ENCODE measurements around the gene ADM2. TPM values are rescaled to one million over a fixed set of nuclear protein-coding genes. Genes with fewer than 3 reads are reported as not detected.

Gene ADM2
- total and polyA plus RNA-seq, 3 experiments from 2014 or later = 0.24 to 3.5 (median 3.4) TPM

- Histone ChIP-seq H3K27me3 (ENCODE audit: insufficient read depth, low read length, poor library complexity, severe bottlenecking) (no peaks in the 10 kb centered on the region), H3K27ac (ENCODE audit: low read depth, low read length) (no peak overlapping the region), H3K4me1 (ENCODE audit: insufficient read depth, low read length) (no peaks in the 10 kb centered on the region), H3K4me3 (ENCODE audit: low read length) (no peak overlapping the region), H3K36me3 (ENCODE audit: insufficient read depth, low read length) (peaks cover 42% of the 10 kb centered on the region), H3K9me3 (ENCODE audit: low read length) (no peaks in the 10 kb centered on the region)
- ChIA-PET CTCF (interaction anchor here (0.7 to 2.3 kb wide), 4 partner anchors 45 to 84 kb away, joined by 3 to 12 read pairs (median 4); partner anchors contain the start of gene SCO2), POLR2A (interaction anchor here (0.6 kb wide), 1 partner anchor 141 kb away, joined by 5 read pairs; no protein-coding TSS in a partner anchor)
- Mint-ChIP-seq H3K27me3 (no peaks in the 10 kb centered on the region), H3K27ac (peak overlapping the region; percentile 31 to 93 (median 58)), H3K4me3 (peak overlapping the region in 1 of 7 donors; percentile 49), H3K4me1 (peaks cover 12 to 18% (median 16%) of the 10 kb centered on the region in 3 donors), H3K36me3 (peaks cover 0 to 81% (median 20%) of the 10 kb centered on the region in 3 donors), H3K9me3 (no peaks in the 10 kb centered on the region)
- no peak for DNase-seq
These were observed 28.7 kb upstream of the ADM2 start for GRCh38 chr22:50452649-50453048.

- Mint-ChIP-seq H3K27me3 (no peaks in the 10 kb centered on the region), H3K27ac (peak overlapping the region in 4 of 8 donors; percentile 24 to 69 (median 38)), H3K4me1 (peaks cover 6 to 15% (median 11%) of the 10 kb centered on the region in 3 donors), H3K4me3 (no peak overlapping the region), H3K9me3 (no peaks in the 10 kb centered on the region), H3K36me3 (peaks cover 5 to 77% (median 17%) of the 10 kb centered on the region in 3 donors)
- CTCF ChIA-PET = interaction anchor here (1.7 to 2.3 kb wide), 2 partner anchors 18 to 43 kb away, joined by 6 to 12 read pairs; no protein-coding TSS in a partner anchor
- no peaks in the 10 kb centered on the region for H3K9me3 ChIP-seq (ENCODE audit: low read length)
- DNase-seq = no peak
- no peak overlapping the region for H3K4me3 ChIP-seq (ENCODE audit: low read length)
- H3K27ac ChIP-seq (ENCODE audit: low read depth, low read length) = no peak overlapping the region
- no peaks in the 10 kb centered on the region for H3K4me1 ChIP-seq (ENCODE audit: insufficient read depth, low read length)
- POLR2A ChIA-PET = no interaction called here
- no peaks in the 10 kb centered on the region for H3K27me3 ChIP-seq (ENCODE audit: insufficient read depth, low read length, poor library complexity, severe bottlenecking)
- H3K36me3 ChIP-seq (ENCODE audit: insufficient read depth, low read length) = peaks cover 27% of the 10 kb centered on the region
These were observed 26.7 kb upstream of the ADM2 start for GRCh38 chr22:50454556-50455075.

GRCh38 chr22:50455201-50455600 is 26.1 kb upstream of the ADM2 start:
- ChIA-PET POLR2A (no interaction called here), CTCF (interaction anchor here (1.7 kb wide), 1 partner anchor 17 kb away, joined by 6 read pairs; no protein-coding TSS in a partner anchor)
- Histone ChIP-seq H3K4me1 (ENCODE audit: insufficient read depth, low read length) (no peaks in the 10 kb centered on the region), H3K4me3 (ENCODE audit: low read length) (no peak overlapping the region), H3K9me3 (ENCODE audit: low read length) (no peaks in the 10 kb centered on the region), H3K27me3 (ENCODE audit: insufficient read depth, low read length, poor library complexity, severe bottlenecking) (no peaks in the 10 kb centered on the region), H3K27ac (ENCODE audit: low read depth, low read length) (no peak overlapping the region), H3K36me3 (ENCODE audit: insufficient read depth, low read length) (peaks cover 33% of the 10 kb centered on the region)
- peaks cover 4 to 12% (median 7%) of the 10 kb centered on the region in 3 donors for H3K4me1 Mint-ChIP-seq
- H3K27ac Mint-ChIP-seq = peak overlapping the region in 1 of 8 donors; percentile 24
- H3K27me3 Mint-ChIP-seq = no peaks in the 10 kb centered on the region
- no peak overlapping the region for H3K4me3 Mint-ChIP-seq
- DNase-seq = no peak
- no peaks in the 10 kb centered on the region for H3K9me3 Mint-ChIP-seq
- H3K36me3 Mint-ChIP-seq = peaks cover 5 to 78% (median 16%) of the 10 kb centered on the region in 3 donors

GRCh38 chr22:50456026-50456425 is 25.3 kb upstream of the ADM2 start:
- ChIA-PET POLR2A (no interaction called here), CTCF (interaction anchor here (1.5 to 2.1 kb wide), 3 partner anchors 14 to 70 kb away, joined by 4 to 8 read pairs (median 6); partner anchors contain the start of gene SCO2)
- Mint-ChIP-seq H3K27ac (peak overlapping the region in 1 of 8 donors; percentile 17), H3K36me3 (peaks cover 5 to 79% (median 11%) of the 10 kb centered on the region in 3 donors), H3K9me3 (no peaks in the 10 kb centered on the region), H3K4me1 (peaks cover 4 to 12% (median 7%) of the 10 kb centered on the region in 3 donors), H3K27me3 (no peaks in the 10 kb centered on the region), H3K4me3 (no peak overlapping the region)
- no peak for DNase-seq
- Histone ChIP-seq H3K4me1 (ENCODE audit: insufficient read depth, low read length) (no peaks in the 10 kb centered on the region), H3K9me3 (ENCODE audit: low read length) (no peaks in the 10 kb centered on the region), H3K36me3 (ENCODE audit: insufficient read depth, low read length) (peaks cover 38% of the 10 kb centered on the region), H3K27ac (ENCODE audit: low read depth, low read length) (no peak overlapping the region), H3K27me3 (ENCODE audit: insufficient read depth, low read length, poor library complexity, severe bottlenecking) (no peaks in the 10 kb centered on the region), H3K4me3 (ENCODE audit: low read length) (no peak overlapping the region)

GRCh38 chr22:50456466-50457234 is 24.7 kb upstream of the ADM2 start:
- Histone ChIP-seq H3K9me3 (ENCODE audit: low read length) (no peaks in the 10 kb centered on the region), H3K27ac (ENCODE audit: low read depth, low read length) (no peak overlapping the region), H3K4me1 (ENCODE audit: insufficient read depth, low read length) (no peaks in the 10 kb centered on the region), H3K36me3 (ENCODE audit: insufficient read depth, low read length) (peaks cover 40% of the 10 kb centered on the region), H3K4me3 (ENCODE audit: low read length) (no peak overlapping the region), H3K27me3 (ENCODE audit: insufficient read depth, low read length, poor library complexity, severe bottlenecking) (no peaks in the 10 kb centered on the region)
- ChIA-PET POLR2A (no interaction called here), CTCF (interaction anchor here (1.5 to 2.1 kb wide), 3 partner anchors 13 to 69 kb away, joined by 4 to 8 read pairs (median 6); partner anchors contain the start of gene SCO2)
- Mint-ChIP-seq H3K36me3 (peaks cover 5 to 80% (median 7%) of the 10 kb centered on the region in 3 donors), H3K9me3 (no peaks in the 10 kb centered on the region), H3K27me3 (no peaks in the 10 kb centered on the region), H3K4me1 (peaks cover 4 to 7% (median 7%) of the 10 kb centered on the region in 3 donors), H3K27ac (peak overlapping the region in 6 of 8 donors; percentile 29 to 88 (median 64)), H3K4me3 (no peak overlapping the region)
- DNase-seq = no peak

- Mint-ChIP-seq H3K4me3 (no peak overlapping the region), H3K27ac (no peak overlapping the region), H3K9me3 (no peaks in the 10 kb centered on the region), H3K4me1 (no peaks in the 10 kb centered on the region), H3K36me3 (peaks cover 5 to 88% (median 7%) of the 10 kb centered on the region in 3 donors), H3K27me3 (no peaks in the 10 kb centered on the region)
- no peaks in the 10 kb centered on the region for H3K4me1 ChIP-seq (ENCODE audit: insufficient read depth, low read length)
- no peak overlapping the region for H3K4me3 ChIP-seq (ENCODE audit: low read length)
- no peak for DNase-seq
- H3K9me3 ChIP-seq (ENCODE audit: low read length) = no peaks in the 10 kb centered on the region
- no peaks in the 10 kb centered on the region for H3K27me3 ChIP-seq (ENCODE audit: insufficient read depth, low read length, poor library complexity, severe bottlenecking)
- H3K27ac ChIP-seq (ENCODE audit: low read depth, low read length) = no peak overlapping the region
- POLR2A ChIA-PET = no interaction called here
- CTCF ChIA-PET = interaction anchor here (0.9 to 2.0 kb wide), 3 partner anchors 11 to 67 kb away, joined by 3 to 6 read pairs (median 4); partner anchors contain the start of gene SCO2
- H3K36me3 ChIP-seq (ENCODE audit: insufficient read depth, low read length) = peaks cover 54% of the 10 kb centered on the region
These were observed 22.3 kb upstream of the ADM2 start for GRCh38 chr22:50459016-50459415.

GRCh38 chr22:50459496-50460140 is 21.7 kb upstream of the ADM2 start:
- no peaks in the 10 kb centered on the region for H3K4me1 Mint-ChIP-seq
- no peaks in the 10 kb centered on the region for H3K4me1 ChIP-seq (ENCODE audit: insufficient read depth, low read length)
- POLR2A ChIA-PET = no interaction called here
- peaks cover 48% of the 10 kb centered on the region for H3K36me3 ChIP-seq (ENCODE audit: insufficient read depth, low read length)
- peak overlapping the region in 1 of 8 donors; percentile 51 for H3K27ac Mint-ChIP-seq
- no peaks in the 10 kb centered on the region for H3K9me3 ChIP-seq (ENCODE audit: low read length)
- peaks cover 5 to 88% (median 7%) of the 10 kb centered on the region in 3 donors for H3K36me3 Mint-ChIP-seq
- no peak overlapping the region for H3K27ac ChIP-seq (ENCODE audit: low read depth, low read length)
- no peak overlapping the region for H3K4me3 ChIP-seq (ENCODE audit: low read length)
- CTCF ChIA-PET = interaction anchor here (2.0 kb wide), 1 partner anchor 14 kb away, joined by 6 read pairs; no protein-coding TSS in a partner anchor
- no peak for DNase-seq
- H3K27me3 ChIP-seq (ENCODE audit: insufficient read depth, low read length, poor library complexity, severe bottlenecking) = no peaks in the 10 kb centered on the region
- no peaks in the 10 kb centered on the region for H3K27me3 Mint-ChIP-seq
- H3K9me3 Mint-ChIP-seq = no peaks in the 10 kb centered on the region
- H3K4me3 Mint-ChIP-seq = no peak overlapping the region

All from CD8-positive, alpha-beta memory T cell (primary cell).